NT2/D1 (cell line): ENCODE measurements around the gene LILRB1.

Source experiments
- SUZ12 ChIP-seq: IDR thresholded peaks from 2 replicates; pipeline ENCODE4 v1.6.1; 2011; ENCODE audit not compliant: insufficient read length, insufficient read depth; ENCODE audit errors: extremely low read depth
- YY1 ChIP-seq: IDR thresholded peaks from 2 replicates; pipeline ENCODE4 v1.6.1; 2011; ENCODE audit not compliant: insufficient read length, insufficient read depth
- ZNF274 ChIP-seq: IDR thresholded peaks from 2 replicates; pipeline ENCODE4 v1.6.1; 2011; ENCODE audit warnings: mild to moderate bottlenecking, low read depth, low read length

DNA sequence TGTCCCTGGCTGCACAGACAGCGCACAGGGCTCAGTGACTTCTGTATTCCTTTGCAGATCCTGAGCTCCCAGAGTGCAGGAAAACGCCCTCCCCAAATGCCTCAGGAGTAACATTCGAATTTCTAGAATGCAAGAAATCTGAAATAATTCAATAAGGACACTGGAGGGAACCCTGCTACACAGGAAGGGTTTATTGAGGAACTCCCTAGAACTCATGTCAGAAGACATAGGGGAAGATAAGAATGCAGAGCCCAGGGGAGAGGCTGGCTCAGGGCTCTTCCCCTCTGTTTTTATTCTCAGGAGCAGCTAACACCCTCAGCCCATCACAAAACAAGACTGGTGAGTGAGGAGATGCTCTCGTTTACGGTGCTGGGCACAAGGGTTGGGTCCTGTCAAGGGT, 30.1 kb upstream of the LILRB1 start:
- no peak for TF ChIP-seq ZNF274
- no peak for TF ChIP-seq YY1
- TF ChIP-seq SUZ12, result no peak
